LHCN-M2 (cell line): ENCODE measurements around the gene MXRA7. TPM values are rescaled to one million over a fixed set of nuclear protein-coding genes. Genes with fewer than 3 reads are reported as not detected.

ENCODE experiments used
- DNase-seq: peaks from one replicate; pipeline ENCODE4 v3.0.0-alpha.2; 2012; ENCODE audit warnings: low read depth
- total RNA-seq: library from RNA; depleted of rRNA; stranded (reverse); fragments of >200 nt; gene quantifications from 2 replicates; pipeline ENCODE4 v1.2.3, GENCODE V29; 2014

MXRA7 gene
- total RNA-seq, 1 experiment from 2014 or later, result 568 TPM

DNA sequence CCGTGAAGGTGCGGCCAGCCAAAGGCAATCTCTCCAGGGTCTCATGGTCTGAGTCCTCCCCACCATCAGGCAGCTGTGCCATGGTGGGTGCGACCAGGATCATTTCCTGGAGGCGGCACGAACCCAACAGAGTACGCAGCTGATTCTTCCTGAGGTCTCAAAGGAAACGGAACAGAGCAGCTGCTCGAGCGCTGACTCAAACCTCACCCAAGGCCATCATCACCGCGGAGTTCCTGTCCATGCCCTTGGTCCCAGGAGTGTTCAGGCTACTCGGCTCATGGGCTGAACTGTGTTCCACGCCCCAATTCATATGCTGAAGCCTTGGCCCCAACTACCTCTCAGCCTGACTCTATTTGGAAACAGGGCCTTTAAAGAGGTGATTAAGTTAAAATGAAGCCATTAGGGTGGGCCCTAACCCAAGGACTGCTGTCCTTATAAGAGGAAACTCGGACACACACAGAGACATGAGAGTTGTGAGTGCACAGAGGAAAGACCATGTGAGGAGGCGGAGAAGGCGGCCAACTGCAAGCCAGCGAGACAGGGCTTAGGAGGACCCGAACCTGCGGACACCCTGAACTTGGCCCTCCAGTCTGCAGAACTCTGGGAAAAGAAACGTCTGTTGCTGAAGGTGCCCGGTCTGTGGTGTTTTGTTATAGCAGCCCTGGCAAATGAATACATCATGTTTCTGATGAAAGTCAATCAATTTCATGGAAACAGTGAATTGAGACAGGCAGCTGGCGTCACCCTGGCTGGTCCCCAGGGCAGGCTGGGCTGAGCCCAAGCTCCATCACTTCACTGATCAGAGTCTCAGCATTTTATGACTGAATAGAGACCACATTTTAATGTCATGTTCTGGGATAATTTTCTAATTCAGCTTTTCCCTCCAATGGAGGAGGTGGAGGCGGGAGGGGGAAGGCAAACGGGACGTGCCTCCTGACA lies 13.7 kb downstream of the MXRA7 start:
- DNase-seq, result peak; percentile 99

DNA sequence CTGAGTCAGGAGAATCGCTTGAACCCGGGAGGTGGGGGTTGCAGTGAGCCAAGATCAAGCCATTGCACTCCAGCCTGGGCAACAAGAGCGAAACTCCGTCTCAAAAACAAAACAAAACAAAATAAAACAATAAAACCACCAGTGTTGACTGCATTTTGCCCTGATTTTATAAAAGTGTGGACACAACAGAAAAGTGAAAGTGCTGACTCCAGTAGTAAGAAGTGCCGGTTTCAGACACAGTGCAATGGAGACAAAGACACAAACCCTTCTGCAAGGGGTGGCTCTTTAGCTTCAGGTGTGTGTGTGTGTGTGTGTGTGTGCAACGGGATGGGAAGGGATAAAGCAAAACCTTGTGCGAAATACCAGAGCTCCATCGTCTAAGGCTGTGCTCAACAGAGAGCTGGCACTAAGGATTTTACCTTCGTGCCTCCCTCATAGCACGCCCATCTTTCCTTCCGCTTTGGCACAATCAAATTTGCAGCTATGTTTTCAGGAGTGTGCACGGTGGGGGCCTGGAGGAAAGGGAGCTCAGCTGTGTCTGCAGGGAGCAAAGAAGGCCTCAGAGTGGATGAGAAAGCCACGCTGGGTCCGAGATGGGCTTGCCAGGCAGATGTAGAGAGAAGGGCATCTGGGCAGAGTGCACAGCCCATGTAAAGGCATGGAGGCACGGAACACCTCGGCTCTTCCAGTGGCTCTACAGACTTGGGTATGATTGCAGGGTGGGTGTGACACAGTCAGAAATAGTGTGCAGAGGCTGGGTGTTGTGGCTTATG lies 15.5 kb downstream of the MXRA7 start:
- DNase-seq, result no peak

DNA sequence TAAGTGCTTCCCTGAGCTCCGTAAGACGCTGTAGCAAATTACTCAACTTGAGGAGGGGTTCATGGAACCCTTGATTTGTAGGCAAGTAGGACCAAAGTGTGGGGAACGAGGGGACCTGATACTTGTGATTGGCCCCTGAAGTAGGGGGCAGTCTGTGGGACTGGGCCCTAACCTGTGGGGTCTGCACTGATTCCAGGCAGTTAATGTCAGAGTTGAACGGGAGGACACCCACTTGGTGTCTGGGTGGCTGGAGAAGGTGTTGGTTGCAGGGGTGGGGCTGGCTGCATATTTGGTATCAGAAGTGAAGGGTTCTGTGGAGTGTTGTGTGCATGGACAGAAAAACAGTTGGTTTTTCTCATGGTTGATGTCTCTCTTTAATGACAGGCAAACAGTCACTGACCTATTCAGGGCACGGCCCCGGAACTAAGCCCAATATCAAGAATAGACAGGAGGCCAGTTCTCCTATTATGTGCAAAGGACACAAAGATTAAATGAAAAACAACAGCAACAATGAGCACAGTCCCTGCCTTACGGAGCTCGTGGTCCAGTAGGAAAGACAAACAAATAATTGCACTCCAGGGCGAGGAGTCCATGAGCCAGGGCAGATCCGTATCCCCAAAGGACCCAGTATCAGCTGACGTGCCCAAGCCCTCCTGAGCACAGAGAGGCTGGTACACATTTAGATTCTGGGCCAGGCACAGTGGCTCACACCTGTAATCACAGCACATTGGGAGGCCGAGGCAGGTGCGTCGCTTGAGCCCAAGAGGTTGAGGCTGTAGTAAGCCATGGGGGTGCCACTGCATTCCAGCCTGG lies 19.2 kb downstream of the MXRA7 start:
- DNase-seq, result no peak

DNA sequence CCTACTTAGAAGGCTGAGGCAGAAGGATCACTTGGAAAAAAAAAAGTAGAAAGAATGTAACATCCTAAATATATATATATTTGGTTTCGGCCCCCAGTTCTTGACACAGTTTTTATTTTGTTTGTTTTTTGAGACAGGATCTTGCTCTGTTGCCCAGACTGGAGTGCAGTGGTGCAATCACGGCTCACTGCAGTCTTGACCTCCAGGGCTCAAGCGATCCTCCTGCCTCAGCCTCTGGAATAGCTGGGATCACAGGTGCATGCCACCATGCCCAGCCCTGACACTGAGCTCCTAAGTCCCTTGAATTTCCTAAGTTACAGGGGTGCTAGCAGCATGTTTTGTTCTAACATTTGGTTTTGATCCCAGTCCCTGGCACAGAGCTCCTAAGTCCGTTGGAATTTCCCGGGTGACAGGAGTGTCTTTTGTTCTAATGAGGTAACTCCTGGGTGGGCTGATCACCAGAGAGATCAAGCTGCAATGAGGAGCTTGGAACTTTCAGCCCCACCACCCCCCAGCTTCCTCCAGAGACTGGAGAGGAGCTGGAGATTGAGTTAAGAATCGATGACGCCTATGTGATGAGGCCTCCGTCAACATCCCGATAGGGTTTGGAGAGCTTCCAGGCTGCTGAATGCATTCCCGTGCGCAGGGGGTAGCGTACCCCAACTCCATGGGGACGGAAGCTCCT lies 20.0 kb downstream of the MXRA7 start:
- no peak for DNase-seq

DNA sequence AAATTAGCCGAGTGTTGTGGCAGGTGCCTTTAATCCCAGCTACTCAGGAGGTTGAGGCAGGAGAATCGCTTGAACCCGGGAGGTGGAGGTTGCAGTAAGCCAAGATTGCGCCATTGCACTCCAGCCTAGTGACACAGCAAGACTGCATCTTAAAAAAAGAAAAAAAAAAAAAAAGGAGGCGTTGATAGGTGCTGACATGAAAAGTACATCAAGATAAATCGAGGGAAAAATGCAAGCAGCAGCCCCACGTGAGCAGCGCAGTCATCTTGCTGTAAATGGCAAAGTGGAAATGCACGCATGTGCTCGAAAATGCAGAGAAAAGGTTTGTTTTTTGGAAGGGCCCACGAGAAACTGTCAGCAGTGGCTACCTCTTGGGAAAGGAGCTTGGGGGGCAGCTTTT lies 20.9 kb downstream of the MXRA7 start:
- no peak for DNase-seq

DNA sequence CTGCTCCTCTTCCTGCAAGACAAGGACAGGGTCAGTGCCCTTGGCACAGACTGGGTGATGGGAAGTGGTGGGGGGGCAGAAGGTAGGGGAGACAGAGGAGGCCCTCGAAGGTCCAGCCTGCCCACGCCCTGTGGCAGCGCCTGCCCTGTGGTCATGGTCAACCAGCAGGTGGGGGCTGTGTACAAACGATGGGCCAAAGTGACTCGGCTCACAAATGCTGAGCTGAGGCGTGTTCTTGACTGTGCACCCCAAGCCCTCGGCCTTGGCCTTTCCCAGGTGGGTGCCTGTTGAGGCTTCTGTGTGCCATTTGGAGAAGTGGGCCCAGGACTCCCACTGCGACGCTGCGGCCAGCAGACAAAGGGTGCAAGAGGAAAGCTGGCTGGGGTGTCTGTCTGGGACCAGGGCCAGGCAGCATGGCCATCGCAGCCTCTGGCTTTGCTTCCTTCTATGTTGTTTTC lies 22.6 kb downstream of the MXRA7 start:
- no peak for DNase-seq

DNA sequence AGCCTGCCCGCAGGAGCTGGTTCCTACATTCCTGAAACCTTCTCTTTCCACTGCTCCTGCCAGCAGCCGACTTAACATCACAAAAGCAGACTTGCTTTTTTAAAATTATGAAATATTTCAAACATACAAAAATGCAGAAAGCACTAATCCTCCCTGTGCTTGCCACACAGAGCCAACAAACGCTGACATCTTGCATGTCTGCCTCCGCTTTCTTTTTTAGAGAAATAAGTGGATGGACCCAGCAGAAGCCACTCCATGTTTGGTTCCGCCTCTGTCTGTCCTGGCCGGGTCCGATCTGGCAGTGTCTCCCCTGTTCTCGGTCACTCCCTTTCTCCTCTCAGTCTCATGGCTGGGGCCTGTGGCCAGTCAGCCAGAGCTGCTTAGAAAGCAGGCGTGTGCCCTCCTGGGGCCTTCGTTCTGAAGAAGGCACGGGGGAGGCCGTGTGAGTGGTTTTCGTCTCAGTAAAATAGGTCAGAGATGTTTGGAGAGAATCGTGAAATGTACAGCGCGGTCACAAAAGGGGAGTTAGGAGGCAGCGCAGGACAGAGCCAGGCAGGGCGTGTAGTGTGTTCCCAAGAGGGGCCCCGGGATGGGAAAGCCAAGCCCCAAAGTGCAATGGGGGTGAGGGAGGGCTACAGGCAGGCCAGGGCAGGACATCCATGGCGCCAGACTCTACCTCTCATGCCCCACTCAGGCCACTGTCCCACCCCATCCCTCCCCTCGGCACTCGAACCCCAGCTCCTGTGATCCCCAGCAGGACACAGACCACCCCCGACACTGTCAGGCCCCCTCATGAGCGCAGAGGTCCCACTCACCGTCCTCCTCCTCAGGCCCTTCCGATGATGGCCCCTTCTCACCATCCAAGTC lies 23.2 kb downstream of the MXRA7 start:
- no peak for DNase-seq

DNA sequence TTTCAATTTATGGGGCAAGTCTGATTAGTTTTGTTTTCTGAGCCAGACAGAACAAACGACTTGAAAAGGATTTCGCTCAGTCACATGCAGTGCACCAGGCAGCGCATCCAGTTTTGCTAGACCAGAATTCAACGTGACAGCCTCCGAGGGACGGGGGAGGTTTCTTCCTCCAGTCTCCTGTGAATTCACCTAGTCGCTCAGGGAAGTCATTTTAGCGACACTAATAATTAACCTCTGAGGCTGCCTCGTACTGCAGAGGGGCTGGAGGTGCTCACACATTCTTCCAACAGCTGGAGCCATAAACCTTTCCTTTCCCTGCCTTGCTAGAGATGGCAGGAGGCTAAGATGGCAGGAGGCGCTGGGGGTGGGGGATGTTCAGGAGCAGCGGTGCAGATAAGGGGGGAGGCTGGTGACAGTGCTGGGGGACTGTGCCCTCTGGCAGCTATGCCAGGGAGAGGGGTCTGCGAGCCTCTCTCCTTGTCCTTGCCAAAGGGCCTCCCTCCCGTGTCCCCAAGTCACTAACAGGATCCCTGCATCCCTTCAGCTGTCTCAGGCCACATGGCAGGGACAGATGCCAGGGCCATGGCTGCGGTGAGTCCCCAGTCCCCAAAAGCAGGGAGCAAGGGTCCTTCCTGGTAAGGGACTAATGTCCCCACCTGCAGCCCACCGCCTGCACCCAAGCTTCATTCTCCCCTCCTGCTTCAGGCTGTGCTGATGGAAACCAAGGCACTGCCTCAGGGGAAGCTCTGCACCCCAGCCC lies 24.0 kb downstream of the MXRA7 start:
- no peak for DNase-seq

DNA sequence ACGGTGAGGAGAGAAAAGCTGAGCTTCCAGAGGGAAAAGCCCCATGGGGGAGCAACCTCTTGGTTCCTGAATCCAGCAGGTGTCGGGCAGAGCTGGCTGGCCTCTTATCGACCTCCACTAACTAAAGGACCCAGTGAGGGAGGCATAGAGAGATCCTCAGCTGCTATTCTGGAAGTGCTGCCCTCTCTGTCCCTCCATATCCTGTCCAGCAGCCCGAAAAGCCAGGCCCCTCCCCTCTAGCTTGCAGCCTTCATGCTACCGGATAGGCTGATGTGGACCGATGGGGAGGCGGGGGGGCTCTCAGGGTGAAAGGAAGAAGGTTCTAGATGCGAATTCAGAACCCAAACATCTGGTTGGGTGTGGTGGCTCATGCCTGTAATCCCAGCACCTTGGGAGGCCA lies 24.9 kb downstream of the MXRA7 start:
- no peak for DNase-seq

DNA sequence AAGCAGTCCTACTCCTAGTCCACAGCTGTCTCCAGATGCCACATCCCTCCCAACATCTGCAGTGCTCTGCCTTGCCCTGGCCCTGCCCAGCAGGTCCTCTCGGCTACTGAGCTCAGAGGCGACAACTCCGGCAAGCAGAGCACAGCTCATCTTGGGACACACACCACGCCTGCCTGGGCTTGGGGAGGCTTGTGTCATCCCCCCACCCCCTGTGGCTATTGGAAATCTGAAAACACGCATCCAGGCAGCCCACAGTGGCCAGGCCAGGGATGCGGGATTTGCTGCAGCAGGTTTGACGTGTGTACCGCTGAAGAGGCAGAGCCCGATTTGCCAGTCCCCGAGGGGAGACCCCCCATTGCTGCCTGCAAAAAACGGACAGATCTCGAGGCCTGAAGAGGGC lies 25.4 kb downstream of the MXRA7 start:
- no peak for DNase-seq

DNA sequence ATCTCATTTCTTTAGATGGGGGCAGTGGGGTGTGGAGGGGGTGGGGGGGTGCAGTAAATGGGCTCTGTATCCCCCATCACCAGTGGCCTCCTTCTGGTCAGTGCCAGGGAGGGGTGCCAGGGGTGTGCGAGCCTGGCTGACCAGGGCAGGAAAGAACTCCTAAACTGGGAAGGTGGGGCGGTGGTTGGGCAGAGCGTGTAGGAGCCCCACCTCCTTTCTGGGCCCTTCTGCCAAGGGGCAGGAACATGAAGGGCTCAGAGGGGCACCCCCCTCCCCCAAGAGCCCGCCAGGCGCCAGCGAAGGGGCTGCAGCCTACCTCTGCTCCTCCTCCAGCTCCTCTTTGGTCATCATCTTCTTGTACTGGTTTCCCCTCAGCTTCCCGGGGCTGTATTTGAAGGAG lies 26.0 kb downstream of the MXRA7 start:
- DNase-seq, result no peak

DNA sequence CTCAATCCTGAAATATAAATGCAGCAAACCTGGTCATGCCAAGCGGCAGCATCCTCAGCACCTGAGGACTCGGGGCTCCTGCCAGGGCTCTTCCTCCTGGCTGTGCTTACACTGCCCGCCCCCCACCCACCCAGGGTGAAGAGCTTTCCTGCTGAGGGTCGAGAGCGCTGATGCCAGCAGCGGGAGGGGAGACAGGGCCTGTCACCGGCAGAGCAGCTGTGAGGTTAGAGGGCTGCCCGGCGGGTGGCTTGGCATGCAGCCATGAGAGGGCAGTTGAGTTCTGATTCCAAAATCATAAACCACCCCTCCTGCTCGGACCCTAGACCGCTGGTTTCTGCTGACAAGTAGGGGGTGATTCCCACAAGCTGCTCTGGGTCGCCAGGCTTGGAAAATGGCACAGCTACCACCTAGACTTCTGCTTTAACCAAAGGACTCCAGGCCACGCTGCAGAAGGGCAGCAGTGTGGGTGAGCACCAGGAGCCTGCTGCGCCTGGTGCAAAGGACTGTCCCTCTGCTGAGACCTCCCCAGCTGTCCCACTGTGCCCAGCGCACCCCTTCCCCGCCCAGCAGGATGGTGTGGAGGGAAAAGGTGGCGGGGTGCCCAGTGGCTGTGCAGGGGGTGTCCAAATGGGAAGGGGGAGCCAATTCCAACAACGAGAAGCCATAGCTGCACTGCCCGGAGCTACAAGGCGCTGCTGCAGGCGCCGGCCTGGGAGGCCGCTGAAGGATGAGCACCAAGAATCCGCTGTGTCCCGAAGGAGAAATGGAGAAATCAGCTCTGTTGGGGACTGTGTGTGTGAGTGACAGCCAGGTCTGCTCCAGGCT lies 26.6 kb downstream of the MXRA7 start:
- peak; percentile 51 for DNase-seq

DNA sequence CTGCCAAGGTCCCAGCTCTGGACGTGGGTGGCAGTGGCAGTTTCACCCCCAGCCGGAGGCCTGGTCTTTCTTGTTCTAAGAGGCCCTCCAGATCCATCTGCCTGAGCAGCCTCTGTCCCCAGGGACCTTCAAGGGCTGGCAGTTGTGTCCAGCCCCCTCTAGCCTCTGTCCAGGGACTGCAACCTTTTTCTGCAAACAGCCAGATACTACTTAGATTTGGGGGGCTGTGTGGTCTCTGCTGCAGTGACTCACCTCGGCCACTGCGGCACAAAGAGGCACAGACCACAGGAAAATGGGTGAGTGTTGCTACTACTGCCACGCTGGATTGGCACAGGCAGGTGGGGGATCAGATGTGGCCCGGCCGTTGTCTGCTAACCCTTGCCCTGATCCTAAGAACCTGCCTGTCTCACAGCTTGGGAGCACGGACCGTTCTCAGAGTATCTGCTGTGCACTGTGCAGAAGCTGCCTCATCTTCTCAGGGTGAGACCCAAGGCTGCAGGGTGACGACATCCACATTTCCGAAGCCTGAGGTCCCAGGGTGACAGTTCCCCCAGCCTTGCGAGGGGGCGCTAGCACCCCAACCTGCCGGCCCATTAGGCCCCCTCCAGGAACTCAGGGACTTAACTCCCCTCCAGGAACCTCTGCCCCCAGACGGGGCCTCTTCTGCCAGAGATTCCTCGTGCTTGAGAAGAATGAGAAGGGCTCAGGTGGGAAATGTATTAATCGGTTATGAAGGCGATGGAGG lies 27.6 kb downstream of the MXRA7 start:
- DNase-seq, result peak; percentile 96

DNA sequence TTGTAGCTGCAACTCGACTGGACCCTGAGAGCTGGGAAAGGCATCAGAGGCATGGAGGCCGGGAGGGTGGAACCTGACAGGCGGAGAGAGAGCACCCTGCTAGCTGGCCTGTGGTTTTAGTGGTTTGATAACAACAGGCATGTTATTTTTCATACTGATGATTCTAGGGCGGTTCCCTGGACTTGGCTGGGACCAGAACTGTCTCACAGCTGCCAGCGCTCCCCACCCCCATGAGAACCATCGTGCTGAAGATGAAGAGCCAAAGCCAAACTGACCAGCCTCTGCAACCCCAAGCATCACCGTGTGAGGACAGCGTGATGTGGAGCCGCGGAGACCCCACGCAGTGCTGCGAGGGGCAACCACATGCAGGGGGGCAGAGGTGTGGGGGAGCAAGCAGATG lies 28.5 kb downstream of the MXRA7 start:
- DNase-seq, result peak; percentile 96

DNA sequence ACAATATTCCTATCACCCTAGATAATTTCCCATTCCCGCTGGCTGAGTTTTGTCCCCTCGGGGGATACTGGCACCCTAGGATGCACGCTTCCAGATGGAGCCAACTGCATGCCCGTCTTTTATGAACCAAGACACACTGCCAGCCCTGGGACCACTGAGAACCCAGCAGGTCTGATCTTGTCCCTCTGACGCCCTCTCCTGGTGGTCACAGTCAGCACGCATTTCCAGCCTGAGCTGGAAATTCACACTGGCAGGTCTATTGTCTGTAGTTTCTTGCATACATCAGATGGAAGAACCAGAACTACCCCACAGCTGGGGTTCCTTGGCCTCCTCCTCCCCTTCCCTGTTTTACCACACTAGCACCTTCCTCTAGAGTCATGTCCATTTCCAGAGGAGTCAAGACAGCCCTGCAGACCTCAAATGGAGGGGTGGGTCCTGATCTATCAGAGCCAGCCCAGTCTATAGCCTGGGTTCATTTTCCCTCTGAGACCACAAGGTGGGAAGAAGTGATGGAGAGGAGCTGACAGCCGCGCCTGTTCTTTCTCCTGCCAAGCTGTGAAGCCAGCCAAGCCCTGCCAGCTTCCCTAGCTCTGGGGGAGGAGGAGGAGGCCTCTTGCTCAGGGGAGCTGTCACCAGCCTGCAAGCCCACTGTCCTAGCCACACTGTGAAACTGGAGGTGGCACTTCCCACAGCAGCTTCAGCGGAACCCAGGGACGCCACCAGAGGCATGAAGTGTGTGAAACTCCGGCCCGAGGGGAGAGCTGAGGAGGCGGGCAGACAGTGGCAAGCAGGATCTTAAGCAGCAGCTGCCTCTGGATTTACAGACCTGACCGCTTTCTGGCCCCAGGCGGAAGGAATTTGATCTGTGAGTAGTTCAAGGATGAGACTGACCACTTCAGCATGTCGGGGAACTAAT lies 29.3 kb downstream of the MXRA7 start:
- DNase-seq, result peak; percentile 95

DNA sequence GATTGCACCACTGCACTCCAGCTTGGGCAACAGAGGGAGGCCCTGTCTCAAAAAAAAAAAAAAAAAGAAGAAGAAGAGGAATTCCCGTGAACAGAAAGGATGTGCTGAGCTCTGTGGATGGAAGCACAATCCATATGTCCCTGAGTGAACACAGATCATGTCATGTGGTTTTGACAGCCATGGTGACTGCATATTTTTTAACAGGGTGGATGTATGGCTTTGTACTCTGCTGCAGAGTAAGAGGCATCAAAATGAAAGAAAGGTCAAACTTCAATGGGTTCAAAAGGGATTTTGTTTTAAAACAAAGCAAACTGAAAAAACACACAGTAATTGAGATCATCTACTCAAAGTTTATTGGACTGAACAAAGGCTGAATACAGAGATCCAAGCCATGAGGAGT lies 31.5 kb downstream of the MXRA7 start:
- no peak for DNase-seq

DNA sequence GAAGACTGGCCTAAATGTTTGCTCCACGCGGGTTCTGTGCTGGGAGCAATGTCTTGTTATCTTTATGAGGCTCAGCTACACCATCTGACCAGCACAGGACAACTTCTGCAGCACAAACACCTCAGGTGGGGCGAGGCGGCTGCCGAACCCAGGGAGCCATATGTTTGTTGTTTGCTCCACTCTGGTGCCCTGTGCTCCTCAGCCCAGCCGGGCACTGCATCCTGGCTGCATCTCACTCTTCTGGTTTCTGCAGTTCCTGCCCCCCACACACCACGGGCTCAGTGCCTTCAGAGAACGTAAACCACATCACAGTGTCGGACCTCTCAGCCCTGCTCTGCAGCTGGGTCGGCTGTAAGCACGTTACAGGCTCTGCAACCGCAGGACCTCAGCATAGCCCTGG lies 32.4 kb downstream of the MXRA7 start:
- DNase-seq, result no peak
